Right lobe of liver (tissue), 6 donors: ENCODE measurements around the gene SERPINA4. TPM values are rescaled to one million over a fixed set of nuclear protein-coding genes. Genes with fewer than 3 reads are reported as not detected.

ENCODE experiments used
- ATAC-seq, 4 donors: fragments of 200-7000 bp; cut with Tn5 transposase; one replicate each; pipeline ENCODE4 v1.9.1; 2020; ENCODE audit warnings: mild to moderate bottlenecking in 4 of 4, moderate library complexity in 4 of 4
- DNase-seq, 3 donors: peaks; one replicate each; pipeline ENCODE4 v3.0.0-alpha.2; 2020
- H3K27ac ChIP-seq, 3 donors: fragments of 200-600 bp; one replicate each; pipeline ENCODE4 v1.8.0; 2022
- H3K27me3 ChIP-seq, 2 donors: fragments of 200-600 bp; one replicate each; pipeline ENCODE4 v1.8.0; 2022
- H3K36me3 ChIP-seq, 4 donors: fragments of 200-600 bp; sonication (generic) in 1 of 4; one replicate each; pipeline versions ENCODE4 v1.5.1 to v1.8.0; 2017 to 2022; ENCODE audit warnings: control low read depth in 1 of 4
- H3K4me1 ChIP-seq, 4 donors: fragments of 200-600 bp; sonication (generic) in 1 of 4; one replicate each; pipeline versions ENCODE4 v1.5.1 to v1.8.0; 2017 to 2022; ENCODE audit warnings: control low read depth in 1 of 4
- H3K4me3 ChIP-seq, 3 donors: fragments of 200-600 bp; one replicate each; pipeline ENCODE4 v1.8.0; 2022
- H3K9me3 ChIP-seq, 4 donors: fragments of 200-600 bp; sonication (generic) in 1 of 4; one replicate each; pipeline versions ENCODE4 v1.5.1 to v1.8.0; 2017 to 2022; ENCODE audit warnings: control low read depth in 1 of 4
- CTCF ChIP-seq, 4 donors: fragments of 200-600 bp in 3 of 4; fragments of 450-650 bp in 1 of 4; IDR thresholded peaks; one replicate each; pipeline versions ENCODE4 v1.5.1 to v1.8.0; 2016 to 2022; ENCODE audit warnings: antibody characterized with exemption in 4 of 4, mild to moderate bottlenecking in 2 of 4
- POLR2A ChIP-seq: fragments of 450-650 bp; IDR thresholded peaks from one replicate; pipeline ENCODE4 v1.6.1; 2017; ENCODE audit warnings: antibody characterized with exemption, mild to moderate bottlenecking
- WGBS: methylation state at CpG from one replicate; pipeline ENCODE4 v1.1.6; 2018; ENCODE audit warnings: low coverage, low lambda C conversion rate; ENCODE audit not compliant: insufficient coverage; ENCODE audit errors: missing lambda C conversion rate; 5-methylcytosine and 5-hydroxymethylcytosine counted together
- intact Hi-C, 2 donors: fragments of 100-400 bp; cut with DNase I; formaldehyde crosslinking; loops; one replicate each; pipeline versions ENCODE4 v1.11.2 to v1.14.1; 2022
- total RNA-seq, 6 experiments: library from RNA; depleted of rRNA in 2 of 6; stranded (reverse); fragments of >200 nt in 2 of 6; fragmentation: NEBNext Ultra II Directional in 3 of 6; extraction: Animal tissue kit (Norgen Biotek cat#: 25700) in 3 of 6; gene quantifications; one replicate each; pipeline versions ENCODE4 v1.1.0 to v1.2.4, GENCODE V29; 2016 to 2023
- donor health status: DM: no; HTN: yes; CAD: no.
- donor health status: DM: no; HTN: no; CAD: no.
- donor health status: DM: no; HTN: no; CAD: no.
- donor health status: DM: no; HTN: yes; CAD: no.
- donor health status: DM: no; HTN: yes; CAD: no.

The SERPINA4 gene
- total RNA-seq, 6 experiments from 2014 or later = 41.2 to 204 (median 145) TPM

- H3K4me1 ChIP-seq = peaks cover 0 to 10% (median 0%) of the 10 kb centered on the region in 4 donors
- H3K36me3 ChIP-seq = no peaks in the 10 kb centered on the region
- no peaks in the 10 kb centered on the region for H3K27me3 ChIP-seq
- no peaks in the 10 kb centered on the region for H3K9me3 ChIP-seq
- H3K27ac ChIP-seq = no peak overlapping the region
- WGBS = 29% methylated on average over 1 of the region's 2 CpGs
- TF ChIP-seq POLR2A = no peak
- peak; percentile 43 to 70 (median 51) for TF ChIP-seq CTCF (IDR thresholded peaks at IDR 0.05)
- no peak overlapping the region for H3K4me3 ChIP-seq
- intact Hi-C loops = no loop called here
- ATAC-seq (peak; percentile 88 to 94 (median 92)), DNase-seq (no peak)
Observed at GRCh38 chr14:94536836-94537235, 24.4 kb upstream of the SERPINA4 start.

- ATAC-seq = no peak
- Histone ChIP-seq H3K36me3 (no peaks in the 10 kb centered on the region), H3K27me3 (no peaks in the 10 kb centered on the region), H3K9me3 (no peaks in the 10 kb centered on the region), H3K4me1 (peaks cover 0 to 10% (median 0%) of the 10 kb centered on the region in 4 donors), H3K4me3 (no peak overlapping the region), H3K27ac (no peak overlapping the region)
- DNase-seq = no peak
- WGBS = 78% methylated on average over 6 of the region's 6 CpGs
- TF ChIP-seq CTCF (IDR thresholded peaks at IDR 0.05) (no peak), POLR2A (no peak)
- intact Hi-C loops = no loop called here
Observed at GRCh38 chr14:94538070-94538740, 23.0 kb upstream of the SERPINA4 start.

- no peak overlapping the region for H3K4me3 ChIP-seq
- no peaks in the 10 kb centered on the region for H3K27me3 ChIP-seq
- 76% methylated on average over 5 of the region's 7 CpGs for WGBS
- intact Hi-C loops = no loop called here
- H3K36me3 ChIP-seq = no peaks in the 10 kb centered on the region
- ATAC-seq (no peak), DNase-seq (no peak)
- TF ChIP-seq POLR2A = no peak
- H3K9me3 ChIP-seq = no peaks in the 10 kb centered on the region
- H3K27ac ChIP-seq = no peak overlapping the region
- peaks cover 0 to 10% (median 0%) of the 10 kb centered on the region in 4 donors for H3K4me1 ChIP-seq
Observed at GRCh38 chr14:94539181-94539580, 22.1 kb upstream of the SERPINA4 start.

GRCh38 chr14:94540031-94540794 is 21.0 kb upstream of the SERPINA4 start:
- DNase-seq = no peak
- ATAC-seq = peak; percentile 31 to 52 (median 42)

More at GRCh38 chr14:94540031-94540794, 21.0 kb upstream of the SERPINA4 start:
- intact Hi-C loops = loop anchor here (10.0 kb wide), 2 partner anchors 95 to 115 kb away; no protein-coding TSS in a partner anchor
- H3K27me3 ChIP-seq = no peaks in the 10 kb centered on the region
- no peaks in the 10 kb centered on the region for H3K36me3 ChIP-seq
- H3K4me3 ChIP-seq = no peak overlapping the region
- H3K27ac ChIP-seq = no peak overlapping the region
- H3K4me1 ChIP-seq = peaks cover 0 to 10% (median 0%) of the 10 kb centered on the region in 4 donors
- no peaks in the 10 kb centered on the region for H3K9me3 ChIP-seq
- TF ChIP-seq POLR2A (no peak), CTCF (IDR thresholded peaks at IDR 0.05) (peak in 1 of 4 donors; percentile 14)
- WGBS = 39% methylated on average over 12 of the region's 13 CpGs
